Thyroid gland (tissue), 4 donors: Measurements from ENCODE around the gene NPFFR1.

Source experiments
- CTCF ChIP-seq, 6 experiments: fragments of 200-600 bp in 3 of 6; fragments of 450-650 bp in 3 of 6; sonication (generic) in 3 of 6; IDR thresholded peaks; one replicate each; pipeline ENCODE4 v1.5.1; 2016 to 2019; ENCODE audit warnings: antibody characterized with exemption in 6 of 6, mild to moderate bottlenecking in 2 of 6, inconsistent platforms in 1 of 6, moderate library complexity in 1 of 6
- POLR2A ChIP-seq, 2 donors: fragments of 450-650 bp; IDR thresholded peaks; one replicate each; pipeline ENCODE4 v1.6.1; 2017; ENCODE audit warnings: antibody characterized with exemption in 2 of 2, mild to moderate bottlenecking in 2 of 2, moderate library complexity in 1 of 2

DNA sequence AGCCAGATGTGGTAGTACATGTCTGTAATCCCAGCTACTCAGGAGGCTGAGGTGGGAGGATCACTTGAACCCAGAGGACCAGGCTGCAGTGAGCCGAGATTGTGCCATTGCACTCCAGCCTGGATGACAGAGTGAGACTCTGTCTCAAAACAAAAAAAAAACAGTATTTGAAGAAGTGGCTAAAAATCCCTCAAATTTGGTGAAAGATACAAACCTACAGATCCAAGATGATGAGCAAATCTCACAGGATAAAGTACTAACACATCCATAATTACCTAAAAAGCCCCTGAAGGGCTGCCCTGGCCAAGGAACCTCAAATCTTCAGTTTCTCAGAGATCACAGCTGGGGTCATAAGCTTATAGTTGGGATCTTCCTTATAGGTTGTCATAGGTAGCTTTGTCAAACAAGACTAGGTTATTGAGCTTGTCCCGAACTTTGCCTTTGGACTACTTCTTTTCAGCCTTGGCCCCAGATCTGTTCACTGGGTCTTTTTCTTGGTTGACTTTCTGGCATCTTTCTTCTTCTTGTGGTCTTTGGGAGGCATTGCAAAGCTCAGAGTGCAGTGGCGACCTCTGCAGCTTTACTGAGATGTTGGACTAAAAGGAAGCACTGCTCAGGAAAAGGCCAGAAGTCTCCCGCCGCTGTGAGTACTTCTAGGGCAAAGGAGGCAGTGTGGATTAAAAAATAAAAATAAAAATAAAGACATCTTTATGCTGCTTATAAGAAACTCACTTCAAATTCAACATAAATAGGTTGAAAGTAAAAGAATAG, 84.9 kb downstream of the NPFFR1 start:
- TF ChIP-seq CTCF (IDR thresholded peaks at IDR 0.05) (no peak), POLR2A (IDR thresholded peaks at IDR 0.05) (no peak)
